GM19193 (cell line): ENCODE results near the gene TNRC18.

Experiments
- POLR2A ChIP-seq: IDR thresholded peaks from 4 replicates; pipeline ENCODE4 v1.6.1; 2011; ENCODE audit not compliant: insufficient read depth, insufficient read length; ENCODE audit errors: extremely low read depth

The TNRC18 gene

GRCh38 chr7:5454485-5454884, 30.9 kb upstream of the TNRC18 start:
- TF ChIP-seq POLR2A: no peak

GRCh38 chr7:5453566-5454075, 30.0 kb upstream of the TNRC18 start:
- no peak for TF ChIP-seq POLR2A

GRCh38 chr7:5452937-5453540, 29.4 kb upstream of the TNRC18 start:
- TF ChIP-seq POLR2A: no peak

GRCh38 chr7:5452470-5452899, 28.9 kb upstream of the TNRC18 start:
- no peak for TF ChIP-seq POLR2A

GRCh38 chr7:5451391-5451790, 27.8 kb upstream of the TNRC18 start:
- TF ChIP-seq POLR2A: no peak

- TF ChIP-seq POLR2A: no peak
Observed at GRCh38 chr7:5450549-5451327, 27.1 kb upstream of the TNRC18 start.

GRCh38 chr7:5448378-5449037, 24.9 kb upstream of the TNRC18 start:
- no peak for TF ChIP-seq POLR2A

- no peak for TF ChIP-seq POLR2A
Observed at GRCh38 chr7:5445981-5446594, 22.5 kb upstream of the TNRC18 start.

- TF ChIP-seq POLR2A: no peak
Observed at GRCh38 chr7:5443678-5444077, 20.0 kb upstream of the TNRC18 start.

GRCh38 chr7:5442757-5443305, 19.2 kb upstream of the TNRC18 start:
- TF ChIP-seq POLR2A: no peak

- no peak for TF ChIP-seq POLR2A
Observed at GRCh38 chr7:5441840-5442503, 18.3 kb upstream of the TNRC18 start.

GRCh38 chr7:5439572-5440496, 16.2 kb upstream of the TNRC18 start:
- TF ChIP-seq POLR2A: no peak

GRCh38 chr7:5439209-5439571, 15.6 kb upstream of the TNRC18 start:
- TF ChIP-seq POLR2A: no peak
